ENCODE results near the gene TRAF3IP1.

Gene TRAF3IP1

GRCh38 chr2:238412067-238412767 is 91.9 kb downstream of the TRAF3IP1 start:
- DNase-seq: no peak

DNA sequence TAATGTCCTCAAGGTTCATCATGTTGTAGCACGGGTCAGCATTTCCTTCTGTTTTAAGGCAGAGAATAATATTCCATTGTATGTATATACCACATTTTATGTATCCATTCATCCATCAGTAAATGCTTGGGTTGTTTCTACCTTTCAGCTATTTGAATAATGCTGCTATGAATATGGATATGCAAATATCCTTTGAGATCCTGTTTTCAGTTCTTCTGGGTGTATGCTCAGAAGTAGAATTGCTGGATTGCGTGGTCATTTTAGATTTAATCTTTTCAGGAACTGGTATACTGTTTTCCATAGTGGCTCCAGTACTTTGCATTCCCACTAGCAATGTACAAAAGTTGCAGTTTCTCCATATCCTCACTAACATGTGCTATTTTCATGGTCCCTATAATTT is 93.0 kb downstream of the TRAF3IP1 start:
- no peak for DNase-seq

DNA sequence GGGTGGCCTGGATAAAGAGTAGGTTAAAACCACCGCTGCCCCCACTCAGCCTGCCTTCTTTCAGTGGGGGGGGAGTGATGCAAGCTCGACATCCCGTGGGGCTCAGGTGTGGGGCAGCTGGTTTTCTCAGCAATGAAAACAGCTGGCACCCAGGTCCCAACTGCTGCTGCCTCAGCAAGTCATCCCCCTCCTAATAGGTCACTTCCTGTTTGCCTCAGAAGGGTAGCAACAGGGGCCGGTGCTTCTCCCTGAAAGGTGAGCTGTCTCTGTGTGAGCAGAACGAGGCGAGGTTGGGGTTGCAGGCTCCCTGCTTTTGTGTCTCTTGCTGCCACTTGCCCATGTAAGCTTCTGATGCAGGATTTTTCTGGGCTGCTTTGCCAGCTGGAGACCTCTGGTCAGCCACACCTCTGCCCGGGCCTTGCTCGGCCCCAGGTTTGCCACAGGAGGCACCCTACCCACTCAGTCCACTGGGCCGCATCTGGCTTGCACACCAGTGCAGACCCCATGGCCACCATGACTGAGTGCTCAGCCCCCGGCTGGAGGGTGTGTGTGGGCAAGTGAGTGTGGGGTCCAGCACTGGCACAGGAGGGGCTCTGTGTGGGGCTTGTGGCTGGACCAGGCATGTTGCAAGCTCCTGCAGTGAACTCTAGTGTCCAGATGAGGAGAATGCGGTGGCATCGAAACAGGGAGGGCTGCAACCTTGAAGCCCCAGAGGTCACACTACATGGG is 94.9 kb downstream of the TRAF3IP1 start:
- DNase-seq: no peak

- DNase-seq: no peak
Observed at GRCh38 chr2:238415893-238416292, 95.6 kb downstream of the TRAF3IP1 start.

- no peak for DNase-seq
Observed at GRCh38 chr2:238418196-238418998, 98.1 kb downstream of the TRAF3IP1 start.

GRCh38 chr2:238418999-238419546 is 98.8 kb downstream of the TRAF3IP1 start:
- no peak for DNase-seq

GRCh38 chr2:238420442-238420841 is 100.1 kb downstream of the TRAF3IP1 start:
- DNase-seq: no peak

DNA sequence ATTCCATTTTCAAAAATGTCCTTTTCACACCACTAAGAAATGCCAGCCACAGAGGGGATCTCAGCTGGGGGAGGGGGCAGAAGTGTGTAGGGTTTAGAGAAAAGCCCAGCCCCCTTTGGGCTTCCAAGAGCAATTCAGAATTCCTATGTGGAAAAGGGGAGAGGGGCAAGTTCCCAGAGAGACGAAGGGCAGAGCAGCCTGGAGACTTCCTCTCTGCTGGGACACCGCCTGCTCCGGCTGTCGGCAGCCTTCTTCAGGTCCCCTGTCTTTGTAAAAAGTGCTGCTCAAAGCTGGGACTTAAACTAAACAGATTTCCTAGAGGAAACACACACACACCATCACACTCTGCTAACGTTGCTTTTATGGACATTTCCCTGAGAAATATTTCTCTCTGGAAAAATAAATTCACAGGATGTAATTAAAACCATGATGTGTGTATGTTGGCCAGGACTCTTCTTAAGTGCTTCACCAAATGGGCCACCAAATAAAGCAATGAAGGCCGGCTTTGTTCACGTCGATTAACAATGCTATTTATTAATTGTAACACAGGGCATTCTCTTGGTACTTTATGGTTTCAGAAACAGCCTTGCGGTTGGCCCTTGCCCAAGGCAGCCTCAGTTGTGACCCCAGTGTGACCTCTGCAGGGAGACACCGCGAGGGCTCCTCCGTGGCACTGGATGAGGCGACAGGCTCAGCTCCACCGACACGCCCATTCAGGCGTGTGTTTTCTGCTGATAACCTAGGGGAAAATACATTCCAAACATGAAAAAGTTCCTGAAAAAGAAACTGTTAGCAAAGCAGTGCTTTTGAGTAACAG is 100.8 kb downstream of the TRAF3IP1 start:
- DNase-seq: no peak

GRCh38 chr2:238421695-238422035 is 101.3 kb downstream of the TRAF3IP1 start:
- no peak for DNase-seq

DNA sequence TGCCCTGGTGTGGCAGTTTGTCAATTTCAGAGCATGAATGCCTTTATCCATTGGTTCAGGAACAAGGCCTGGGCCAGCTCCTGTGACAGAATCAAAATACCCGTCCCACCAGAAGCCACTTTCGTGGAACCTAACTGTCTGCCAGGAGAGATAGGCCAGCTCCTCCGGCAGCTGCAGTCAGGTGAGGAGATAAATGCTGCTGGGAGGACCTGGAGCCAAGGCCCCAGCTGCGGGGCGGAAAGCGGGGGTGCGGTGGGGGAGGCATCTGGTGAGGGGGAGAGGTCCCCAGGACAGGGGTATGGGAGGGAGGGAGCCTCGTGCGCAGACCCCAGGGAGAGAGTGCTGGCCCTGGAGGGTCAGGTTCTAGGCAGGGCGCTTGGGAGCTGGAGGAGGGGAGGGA is 102.0 kb downstream of the TRAF3IP1 start:
- no peak for DNase-seq

DNA sequence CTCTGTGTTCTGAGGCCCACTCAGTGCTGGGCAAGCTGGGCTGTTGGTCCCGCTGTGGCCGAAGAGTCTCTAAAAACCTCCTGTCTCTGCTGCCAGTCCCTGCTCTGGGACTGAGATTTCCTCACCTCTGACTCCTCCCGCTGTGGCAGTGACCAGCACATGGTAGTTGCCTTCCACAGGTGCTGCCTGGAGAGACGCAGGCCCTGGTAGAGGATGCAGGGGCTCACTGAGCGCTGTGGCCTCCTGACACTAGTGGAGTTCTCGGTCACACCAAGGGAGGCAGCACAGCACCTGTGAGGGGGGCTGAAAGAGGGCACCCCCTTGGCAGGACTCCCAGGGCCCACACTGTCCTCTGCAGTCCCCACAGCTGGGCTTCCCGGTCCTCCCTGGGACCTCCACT is 102.6 kb downstream of the TRAF3IP1 start:
- DNase-seq: no peak

DNA sequence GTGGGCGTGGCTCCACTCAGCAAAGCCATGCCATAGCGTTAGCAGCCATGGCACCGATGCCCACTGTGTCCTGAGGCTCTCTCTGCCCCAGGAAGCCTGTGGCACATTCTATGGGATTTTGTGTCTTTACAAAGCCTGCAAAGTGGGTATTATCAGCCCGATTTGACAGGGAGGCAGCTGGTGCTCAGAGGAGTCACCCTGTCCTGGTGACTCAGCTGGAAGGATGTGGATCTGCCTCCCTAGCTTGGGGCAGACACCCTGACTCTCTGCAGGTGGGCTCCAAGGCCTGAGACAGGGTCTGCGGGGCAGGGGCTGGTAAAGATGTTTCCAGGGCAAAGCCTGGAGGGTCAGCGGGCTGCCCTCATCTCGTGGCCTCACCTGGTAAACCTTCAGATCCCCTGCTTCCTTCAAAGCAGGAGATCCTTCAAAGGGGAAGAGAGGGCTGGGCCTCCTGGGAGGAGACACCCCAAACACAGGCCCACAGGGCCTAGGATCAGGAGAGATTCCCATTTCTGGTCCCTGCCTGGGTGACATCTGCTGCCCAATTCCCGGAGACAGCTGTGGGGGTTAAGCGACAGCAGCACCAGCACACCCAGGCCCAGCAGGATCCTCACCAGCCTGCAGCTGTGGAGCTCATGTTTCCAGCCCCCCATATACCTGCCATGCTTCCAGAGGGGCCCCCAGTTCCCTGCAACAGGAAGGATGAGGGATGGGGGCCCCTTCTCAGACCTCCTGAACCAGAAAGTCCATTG is 103.4 kb downstream of the TRAF3IP1 start:
- no peak for DNase-seq

DNA sequence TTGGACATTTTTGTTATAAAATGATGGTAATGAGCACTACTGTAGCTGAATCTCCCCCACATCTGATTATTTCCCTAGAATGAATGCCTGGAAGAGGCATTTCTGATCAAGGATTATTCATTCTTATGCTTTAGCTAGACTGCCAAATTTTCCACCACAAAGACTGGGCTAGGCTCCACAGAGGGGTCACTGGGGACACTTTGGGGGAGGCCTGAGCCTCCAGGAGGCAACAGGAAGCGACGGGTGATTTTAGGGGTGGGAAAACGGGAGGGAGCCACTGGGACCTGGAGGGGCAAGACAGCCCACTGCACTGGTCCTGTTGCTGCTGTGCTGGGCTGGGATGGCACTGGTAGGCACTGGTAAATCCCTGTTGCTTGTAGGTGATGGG is 104.0 kb downstream of the TRAF3IP1 start:
- no peak for DNase-seq

DNA sequence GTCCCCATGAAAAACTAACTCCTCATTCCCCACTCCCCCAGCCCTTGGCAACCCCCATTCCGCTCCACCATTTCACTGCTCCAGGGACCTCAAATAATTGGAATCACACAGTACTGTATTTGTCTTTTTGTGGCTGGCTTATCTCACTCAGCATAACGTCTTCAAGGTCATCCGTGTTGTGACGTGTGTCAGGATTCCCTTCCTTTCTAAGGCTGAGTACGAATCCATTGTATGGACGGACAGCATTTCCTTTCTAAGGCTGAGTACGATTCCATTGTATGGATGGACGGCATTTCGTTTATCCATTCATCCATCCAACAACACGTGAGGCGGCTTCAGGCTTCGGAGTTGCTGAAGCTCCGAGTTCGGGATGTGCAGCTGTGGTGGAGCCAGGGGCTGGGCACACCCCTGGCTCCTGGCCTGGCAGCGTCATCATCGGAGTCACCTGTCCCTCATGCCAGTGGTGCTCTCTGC is 105.2 kb downstream of the TRAF3IP1 start:
- no peak for DNase-seq

DNA sequence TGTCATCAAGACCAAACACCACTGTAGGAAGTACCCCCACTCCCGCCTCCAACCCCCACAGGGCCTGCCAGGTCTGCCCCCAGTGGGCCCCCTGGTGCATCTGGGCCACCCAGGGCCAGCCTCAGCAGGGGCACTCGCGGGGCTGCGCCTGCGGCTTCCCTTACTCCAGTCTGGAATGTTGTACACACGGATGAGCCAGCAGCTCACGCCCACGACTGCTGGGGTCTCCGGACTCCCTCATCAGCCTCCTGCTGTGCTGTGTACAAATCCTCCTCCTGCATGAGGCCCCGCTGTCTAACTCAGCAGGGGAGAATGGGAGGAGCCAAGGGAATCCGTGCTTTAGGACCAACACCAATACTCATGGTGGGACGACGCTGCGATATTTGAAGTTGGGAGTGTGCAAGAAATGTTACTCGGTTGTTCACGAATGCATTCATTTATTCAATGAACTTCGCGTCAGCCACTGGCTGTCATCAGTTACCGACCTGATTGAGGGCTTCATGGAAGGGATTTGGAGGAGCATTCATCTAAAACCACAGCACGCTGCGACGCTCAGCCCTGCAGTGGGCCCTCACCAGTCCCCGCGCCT is 105.8 kb downstream of the TRAF3IP1 start:
- no peak for DNase-seq

DNA sequence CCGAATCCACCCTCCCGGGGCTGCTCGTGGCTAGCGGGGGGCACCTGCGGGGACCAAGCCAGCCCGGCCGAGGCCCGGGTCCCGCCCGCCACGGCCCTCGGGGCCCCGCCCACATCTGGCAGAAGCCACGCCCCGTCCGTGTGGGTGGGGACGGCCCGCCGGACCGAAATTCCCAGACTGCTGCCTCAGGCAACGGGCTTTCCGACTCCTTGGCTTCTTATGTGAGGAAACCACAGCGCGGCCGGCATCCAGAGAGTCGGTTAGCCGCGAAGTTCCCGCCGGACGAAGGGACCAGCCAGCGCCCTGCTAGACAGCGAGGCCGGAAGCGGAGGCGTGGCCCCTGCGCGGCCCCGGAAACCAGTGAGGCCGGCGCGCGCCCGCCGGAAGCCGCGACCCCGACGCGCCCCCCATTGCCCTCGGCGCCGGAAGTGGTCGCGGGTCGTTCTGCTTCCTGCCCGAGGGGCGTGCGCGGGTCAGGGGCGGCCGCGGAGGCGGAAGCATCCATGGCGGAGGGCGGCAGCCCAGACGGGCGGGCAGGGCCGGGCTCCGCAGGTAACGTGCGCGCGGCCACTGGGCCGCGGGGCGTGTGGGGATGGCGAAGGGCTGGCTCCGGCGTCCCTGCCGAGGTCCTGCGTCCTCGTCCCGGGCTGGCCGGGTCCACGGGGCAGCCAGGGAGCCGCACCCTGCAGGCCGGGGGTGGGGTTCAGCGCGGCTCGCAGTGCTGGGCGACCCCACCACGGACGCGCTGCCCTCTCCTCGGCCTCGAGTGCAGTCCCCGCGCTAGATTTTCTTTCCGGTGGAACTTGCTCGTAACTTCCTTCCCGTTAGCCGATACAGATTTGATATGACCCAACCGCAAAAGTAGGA is 106.5 kb downstream of the TRAF3IP1 start, which contains the start of gene ASB1:
Gene ASB1, plus strand, starts transcription at position 360 of the 867 bp plus-strand sequence. Its CDS starts 144 bp downstream, at position 504.
- peak; percentile 48 for DNase-seq

- DNase-seq: no peak
Observed at GRCh38 chr2:238427435-238428162, 107.3 kb downstream of the TRAF3IP1 start.

- no peak for DNase-seq
Observed at GRCh38 chr2:238428866-238429265, 108.5 kb downstream of the TRAF3IP1 start.

- no peak for DNase-seq
Observed at GRCh38 chr2:238430781-238431180, 110.5 kb downstream of the TRAF3IP1 start.
